GM19324 (cell line): ENCODE results near the gene RACK1.
A peak's percentile ranks its signal among the peaks of the same experiment; 100 is the strongest.

Experiments used
- ATAC-seq: cut with Tn5 transposase; IDR thresholded peaks from one replicate; pipeline ENCODE4 v1.9.1; 2021; ENCODE audit warnings: mild to moderate bottlenecking, moderate library complexity; ENCODE audit not compliant: unreplicated experiment, low FRiP score

RACK1 gene

DNA sequence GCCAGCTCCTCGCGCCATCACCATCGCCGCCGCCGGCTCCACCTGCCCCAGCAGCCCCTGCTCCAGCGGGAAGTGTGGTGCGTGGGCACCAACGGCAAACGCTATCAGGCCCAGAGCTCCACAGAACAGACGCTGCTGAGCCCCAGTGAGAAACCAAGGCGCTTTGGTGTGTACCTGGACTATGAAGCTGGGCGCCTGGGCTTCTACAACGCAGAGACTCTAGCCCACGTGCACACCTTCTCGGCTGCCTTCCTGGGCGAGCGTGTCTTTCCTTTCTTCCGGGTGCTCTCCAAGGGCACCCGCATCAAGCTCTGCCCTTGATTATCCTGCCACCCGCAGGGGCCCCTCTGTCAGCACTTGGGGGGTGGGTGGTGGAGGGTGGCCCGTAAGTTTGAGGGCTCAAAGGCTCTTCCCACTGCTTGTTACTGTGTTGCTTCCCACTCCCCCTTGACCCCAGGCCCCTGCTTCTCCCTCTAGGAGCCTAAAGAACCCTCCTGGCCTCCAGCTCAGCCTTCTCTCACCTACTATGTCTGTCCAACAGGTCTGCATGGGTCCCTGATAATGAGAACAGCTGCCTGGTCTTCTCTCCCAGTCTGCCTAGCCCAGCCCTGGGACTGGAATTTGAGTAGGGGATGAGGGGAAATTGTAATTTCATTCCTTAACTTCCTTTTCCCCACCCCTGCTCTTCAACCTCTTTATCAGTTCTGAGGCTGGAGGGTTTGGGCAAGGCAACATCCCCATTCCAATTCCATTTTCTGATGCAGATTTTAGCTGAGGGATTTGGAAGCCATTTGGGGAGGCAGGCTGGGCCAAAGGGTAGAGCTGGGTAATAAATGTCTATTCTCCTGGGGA, 9.0 kb downstream of the RACK1 start:
- no peak for ATAC-seq

DNA sequence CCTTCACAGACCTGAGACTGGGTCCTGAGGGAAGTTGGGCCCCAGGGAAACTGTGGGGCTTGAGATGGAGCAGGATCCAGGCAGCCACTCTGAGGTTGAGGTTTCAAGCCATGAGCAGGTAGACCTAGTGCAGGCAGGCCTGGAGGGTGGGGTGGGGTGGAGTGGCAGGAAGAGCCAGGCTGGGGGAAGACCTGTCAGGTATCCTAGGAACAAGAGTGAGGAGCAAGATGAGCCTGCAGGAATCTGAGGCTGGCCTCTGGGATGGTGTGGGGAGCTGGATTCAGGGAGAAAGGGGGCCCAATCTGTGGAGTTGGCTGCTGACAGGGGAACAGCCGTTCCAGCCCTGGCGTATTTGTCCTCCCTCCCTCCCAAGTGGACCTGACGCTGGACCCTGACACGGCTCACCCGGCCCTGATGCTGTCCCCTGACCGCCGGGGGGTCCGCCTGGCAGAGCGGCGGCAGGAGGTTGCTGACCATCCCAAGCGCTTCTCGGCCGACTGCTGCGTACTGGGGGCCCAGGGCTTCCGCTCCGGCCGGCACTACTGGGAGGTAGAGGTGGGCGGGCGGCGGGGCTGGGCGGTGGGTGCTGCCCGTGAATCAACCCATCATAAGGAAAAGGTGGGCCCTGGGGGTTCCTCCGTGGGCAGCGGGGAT, 9.8 kb downstream of the RACK1 start:
- no peak for ATAC-seq

DNA sequence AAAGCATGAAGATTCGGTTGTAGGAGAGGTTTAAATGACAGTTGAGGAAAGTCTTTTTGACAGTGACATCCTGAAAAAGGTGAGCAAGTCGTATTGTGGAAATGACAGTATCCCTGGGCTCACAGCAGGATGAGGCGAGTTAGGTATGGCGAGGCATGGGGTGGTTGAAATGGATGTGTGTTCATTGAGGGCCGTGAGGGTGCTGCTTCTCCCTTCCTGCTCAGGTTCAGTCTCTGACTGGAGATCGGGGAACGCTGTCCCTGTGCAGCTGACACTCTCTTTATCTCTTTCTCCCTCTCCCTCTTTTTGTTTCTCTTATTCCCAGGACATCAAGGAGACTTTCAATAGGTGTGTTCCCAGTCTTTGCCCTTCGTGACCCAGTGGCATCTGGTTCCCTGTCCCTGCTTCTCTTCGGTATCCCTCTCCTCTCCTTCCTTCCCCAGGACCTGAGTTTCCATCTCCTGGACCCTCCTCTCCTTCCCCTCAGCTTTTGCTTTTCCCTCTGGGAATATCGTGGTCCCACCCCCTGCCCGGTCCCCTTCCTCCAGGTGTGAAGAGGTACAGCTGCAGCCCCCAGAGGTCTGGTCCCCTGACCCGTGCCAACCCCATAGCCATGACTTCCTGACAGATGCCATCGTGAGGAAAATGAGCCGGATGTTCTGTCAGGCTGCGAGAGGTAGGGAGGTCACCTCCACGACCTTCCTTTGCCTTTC, 10.5 kb downstream of the RACK1 start:
- no peak for ATAC-seq

DNA sequence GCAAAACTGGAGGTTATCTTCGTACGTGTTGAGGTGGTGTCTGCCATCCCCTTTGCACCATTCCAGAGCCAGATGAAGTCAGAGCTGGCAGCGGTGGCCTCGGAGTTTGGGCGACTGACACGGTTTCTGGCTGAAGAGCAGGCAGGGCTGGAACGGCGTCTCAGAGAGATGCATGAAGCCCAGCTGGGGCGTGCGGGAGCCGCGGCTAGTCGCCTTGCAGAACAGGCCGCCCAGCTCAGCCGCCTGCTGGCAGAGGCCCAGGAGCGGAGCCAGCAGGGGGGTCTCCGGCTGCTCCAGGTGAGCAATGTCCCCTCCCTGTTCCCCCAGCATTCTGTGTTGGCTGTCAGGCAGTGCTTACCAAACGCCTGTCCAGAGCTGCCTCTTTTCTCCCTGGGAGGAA, 11.1 kb downstream of the RACK1 start:
- ATAC-seq, result no peak

DNA sequence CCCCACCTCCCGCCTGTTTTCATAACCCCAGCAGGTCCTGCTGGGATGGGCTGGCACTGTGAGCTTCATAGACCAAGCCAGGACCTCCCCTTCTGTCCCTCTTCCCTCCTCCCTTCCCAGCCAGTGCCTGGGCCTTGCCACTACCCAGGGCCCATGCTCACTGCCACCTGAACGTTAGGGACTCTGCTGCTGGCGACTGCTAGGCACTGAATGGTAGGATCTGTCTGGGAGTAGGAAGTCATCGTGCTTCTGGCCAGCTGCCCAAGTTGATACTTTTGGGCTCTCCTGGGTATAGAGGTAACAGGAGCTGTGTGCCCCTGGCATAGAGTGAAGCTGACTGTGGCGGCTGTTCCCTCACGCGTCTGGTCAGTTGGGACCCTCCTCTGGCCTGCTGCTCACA, 12.3 kb downstream of the RACK1 start:
- no peak for ATAC-seq

DNA sequence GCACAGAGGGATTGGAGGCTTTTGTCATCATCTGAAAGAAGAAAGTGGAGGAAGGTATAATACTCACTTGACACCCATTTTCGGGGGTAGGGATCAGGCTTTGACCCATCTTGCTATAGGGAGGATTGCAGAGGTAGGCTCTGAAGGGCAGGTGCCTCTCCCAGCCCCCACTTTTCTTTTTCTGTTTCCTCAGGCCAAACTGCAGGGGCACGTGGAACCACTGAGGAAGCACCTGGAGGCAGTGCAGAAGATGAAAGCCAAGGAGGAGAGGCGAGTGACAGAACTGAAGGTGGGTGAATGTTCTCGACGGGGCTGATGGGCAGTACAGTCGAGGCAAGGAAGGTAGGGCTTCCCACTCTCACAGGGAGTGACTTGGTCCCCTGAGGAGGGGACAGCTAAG, 13.2 kb downstream of the RACK1 start:
- no peak for ATAC-seq

DNA sequence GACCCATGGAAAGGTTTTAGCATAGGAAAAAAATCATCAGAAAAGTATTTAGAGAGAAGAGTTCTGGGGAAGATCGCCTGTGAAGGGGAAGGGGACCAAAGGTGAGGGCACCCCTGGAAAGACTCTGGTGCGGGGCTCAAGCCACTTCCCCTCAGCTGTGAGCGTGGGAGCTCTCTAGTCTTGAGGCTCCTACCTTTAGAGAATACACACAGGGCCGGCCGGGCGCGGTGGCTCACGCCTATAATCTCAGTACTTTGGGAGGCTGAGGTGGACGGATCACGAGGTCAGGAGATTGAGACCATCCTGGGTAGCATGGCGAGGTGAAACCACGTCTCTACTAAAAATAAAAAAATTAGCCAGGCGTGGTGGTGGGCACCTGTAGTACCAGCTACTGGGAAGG, 13.7 kb downstream of the RACK1 start:
- ATAC-seq, result no peak

DNA sequence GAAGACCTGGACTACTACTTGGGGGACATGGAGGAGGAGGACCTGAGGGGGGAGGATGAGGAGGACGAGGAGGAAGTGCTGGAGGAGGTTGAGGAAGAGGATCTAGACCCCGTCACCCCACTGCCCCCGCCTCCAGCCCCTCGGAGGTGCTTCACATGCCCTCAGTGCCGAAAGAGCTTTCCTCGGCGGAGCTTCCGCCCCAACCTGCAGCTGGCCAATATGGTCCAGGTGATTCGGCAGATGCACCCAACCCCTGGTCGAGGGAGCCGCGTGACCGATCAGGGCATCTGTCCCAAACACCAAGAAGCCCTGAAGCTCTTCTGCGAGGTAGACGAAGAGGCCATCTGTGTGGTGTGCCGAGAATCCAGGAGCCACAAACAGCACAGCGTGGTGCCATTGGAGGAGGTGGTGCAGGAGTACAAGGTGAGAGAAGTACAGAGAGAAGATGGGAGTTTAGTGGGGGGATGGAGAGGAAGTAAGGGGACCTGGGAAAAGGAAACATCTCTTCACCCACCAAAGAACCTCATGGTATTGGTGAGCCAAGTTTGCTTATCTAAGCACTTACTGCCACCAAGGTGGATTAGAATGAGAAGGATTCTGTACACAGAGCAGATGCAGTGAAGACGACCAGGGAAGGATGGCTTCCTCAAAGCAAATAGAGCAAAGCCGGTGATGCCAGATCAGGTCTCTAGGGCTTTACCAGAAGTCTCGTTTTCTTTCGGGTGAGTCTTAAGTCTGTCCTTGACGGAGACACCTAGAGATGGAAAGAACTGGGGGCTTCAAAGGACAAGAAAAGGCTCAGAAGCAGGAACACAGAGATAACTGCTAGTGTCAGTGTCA, 19.1 kb downstream of the RACK1 start:
- ATAC-seq, result no peak

DNA sequence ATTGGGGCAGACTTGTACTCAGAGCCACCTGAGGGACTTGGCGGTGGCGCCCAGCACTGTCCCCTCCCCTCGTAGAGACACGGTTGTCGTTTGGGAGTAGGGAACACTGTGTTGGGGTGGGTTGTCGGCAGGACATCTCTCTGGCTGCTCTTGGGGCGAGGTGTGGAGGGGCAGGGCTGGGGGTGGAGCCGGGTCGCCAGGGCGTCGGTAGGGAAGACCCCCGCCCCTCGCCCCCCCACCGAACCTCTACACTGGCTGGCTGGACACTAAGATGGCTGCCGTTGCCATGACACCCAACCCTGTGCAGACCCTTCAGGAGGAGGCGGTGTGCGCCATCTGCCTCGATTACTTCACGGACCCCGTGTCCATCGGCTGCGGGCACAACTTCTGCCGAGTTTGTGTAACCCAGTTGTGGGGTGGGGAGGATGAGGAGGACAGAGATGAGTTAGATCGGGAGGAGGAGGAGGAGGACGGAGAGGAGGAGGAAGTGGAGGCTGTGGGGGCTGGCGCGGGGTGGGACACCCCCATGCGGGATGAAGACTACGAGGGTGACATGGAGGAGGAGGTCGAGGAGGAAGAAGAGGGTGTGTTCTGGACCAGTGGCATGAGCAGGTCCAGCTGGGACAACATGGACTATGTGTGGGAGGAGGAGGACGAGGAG, 19.8 kb downstream of the RACK1 start:
- ATAC-seq, result peak; percentile 2

DNA sequence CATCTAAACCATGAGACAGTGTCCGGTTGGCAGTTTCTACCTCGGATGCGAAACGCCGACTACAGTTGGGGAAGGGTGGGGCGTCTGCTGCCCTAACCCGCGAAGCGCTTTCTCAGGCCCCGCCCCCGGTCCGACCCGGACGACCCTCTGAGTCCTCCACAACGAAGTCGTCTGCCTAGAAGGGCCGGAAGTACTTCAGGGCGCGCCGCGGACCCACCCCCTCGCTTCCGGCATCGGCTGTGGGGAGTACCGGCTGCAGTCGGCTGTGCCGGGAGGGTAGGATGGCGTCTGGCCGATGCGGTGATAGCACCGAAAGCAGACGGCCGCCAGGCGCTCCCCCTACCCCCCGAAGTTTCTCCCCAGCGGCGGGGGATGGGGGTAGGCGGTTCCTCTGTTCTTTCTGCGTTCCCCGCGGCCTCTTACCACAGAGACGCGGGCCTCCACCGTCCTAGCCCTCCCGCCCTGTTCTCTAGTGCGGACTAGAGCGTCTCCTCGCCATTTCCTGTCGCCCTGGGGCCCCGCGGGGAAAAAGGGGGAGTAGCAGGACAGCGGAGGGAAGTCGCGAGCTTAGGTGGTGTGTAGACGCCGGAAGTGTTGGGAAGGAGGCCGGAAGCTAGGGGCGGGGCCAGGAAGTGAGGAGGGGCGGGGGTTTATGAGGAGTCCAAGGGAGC, 20.5 kb downstream of the RACK1 start, which contains the start of gene TRIM41:
TSS of gene TRIM41 (plus strand) at position 224 of the 671 bp plus-strand sequence. CDS start 719 bp downstream, outside the sequence.
- ATAC-seq, result peak; percentile 80

DNA sequence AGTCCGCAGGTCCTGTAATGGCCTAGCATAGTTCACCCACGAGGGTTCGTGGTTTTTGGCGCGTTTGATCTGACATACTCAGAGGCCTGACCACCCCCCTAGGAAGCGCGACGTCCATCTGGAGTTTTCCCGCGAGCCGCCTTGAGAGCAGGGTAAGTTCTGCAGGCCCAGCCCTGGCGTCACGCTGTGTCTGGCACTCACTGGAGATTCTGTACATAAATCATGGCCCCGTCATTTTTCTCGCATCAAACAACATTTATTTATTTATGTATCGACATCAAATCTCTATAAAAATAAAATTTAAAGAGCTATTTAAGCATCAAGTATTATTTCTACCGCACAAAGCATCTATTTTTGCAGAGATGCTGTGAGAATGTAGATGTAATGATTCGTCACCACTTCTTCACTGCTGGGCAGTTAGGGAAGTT, 21.1 kb downstream of the RACK1 start:
- no peak for ATAC-seq

DNA sequence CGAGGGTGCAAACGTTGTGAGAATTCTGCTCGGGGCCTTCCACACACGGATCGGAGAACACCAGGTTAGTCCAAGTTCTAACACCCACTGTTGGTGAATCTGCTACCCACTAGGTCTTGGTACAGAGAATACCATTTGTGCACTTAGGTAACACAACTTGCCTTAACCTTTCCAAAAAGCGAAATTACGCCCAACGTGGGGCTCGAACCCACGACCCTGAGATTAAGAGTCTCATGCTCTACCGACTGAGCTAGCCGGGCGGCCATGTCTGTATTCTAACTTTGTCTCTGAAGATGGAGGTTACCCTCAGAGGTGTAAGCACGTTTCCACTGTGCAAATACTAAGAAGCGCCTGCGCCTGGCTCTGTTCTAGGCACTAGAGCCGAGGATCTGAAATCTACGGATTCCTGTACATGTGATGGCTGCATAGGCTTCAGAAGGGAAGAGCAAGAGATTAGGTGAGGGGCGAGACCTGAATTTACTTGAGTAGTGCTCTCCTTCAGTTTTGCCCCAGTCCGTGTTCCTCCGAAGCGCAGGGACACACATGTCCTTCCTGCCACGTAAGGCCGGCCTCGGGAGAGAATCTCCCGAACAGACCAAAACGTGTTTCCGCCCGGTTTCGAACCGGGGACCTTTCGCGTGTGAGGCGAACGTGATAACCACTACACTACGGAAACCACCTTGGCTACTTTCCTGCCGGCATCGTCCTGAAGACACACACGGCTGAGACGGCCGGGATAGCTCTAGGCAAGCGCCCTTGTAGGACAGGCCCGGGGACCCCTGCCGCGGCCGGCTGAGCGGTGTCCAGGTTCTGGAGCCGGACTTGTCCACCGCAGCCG, 21.7 kb downstream of the RACK1 start:
- peak; percentile 33 for ATAC-seq

DNA sequence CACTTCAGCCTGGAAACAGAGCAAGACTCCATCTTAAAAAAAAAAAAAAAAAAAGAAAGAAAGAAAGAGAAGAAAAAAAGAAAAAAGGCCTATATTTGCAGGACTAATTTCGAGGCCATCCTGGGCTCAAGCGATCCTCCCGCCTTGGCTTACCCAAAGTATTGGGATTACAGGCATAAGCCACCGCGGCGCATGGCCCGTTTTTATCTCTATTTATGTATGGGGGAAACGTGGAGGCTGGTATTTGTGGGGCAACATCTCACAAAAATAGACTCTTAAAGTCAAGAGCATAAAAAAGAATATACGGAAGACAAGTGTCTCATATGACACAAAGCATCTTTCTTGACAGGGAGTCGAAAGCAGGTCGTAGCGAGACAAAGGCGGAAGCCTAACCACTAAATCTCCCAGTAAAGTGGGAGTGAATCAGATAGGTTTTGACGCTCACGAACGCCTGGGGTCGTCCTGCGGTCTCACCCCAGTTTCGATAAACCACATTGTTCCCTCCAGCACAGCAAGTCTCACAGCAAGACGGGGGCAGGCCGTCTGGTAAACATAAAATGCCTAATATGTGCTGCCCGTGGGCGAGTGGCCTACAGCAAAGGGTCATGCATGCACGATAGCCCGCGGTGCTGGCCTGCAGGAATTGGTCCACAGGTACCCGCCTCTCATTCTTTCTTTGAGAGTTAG, 22.5 kb downstream of the RACK1 start:
- ATAC-seq, result no peak

DNA sequence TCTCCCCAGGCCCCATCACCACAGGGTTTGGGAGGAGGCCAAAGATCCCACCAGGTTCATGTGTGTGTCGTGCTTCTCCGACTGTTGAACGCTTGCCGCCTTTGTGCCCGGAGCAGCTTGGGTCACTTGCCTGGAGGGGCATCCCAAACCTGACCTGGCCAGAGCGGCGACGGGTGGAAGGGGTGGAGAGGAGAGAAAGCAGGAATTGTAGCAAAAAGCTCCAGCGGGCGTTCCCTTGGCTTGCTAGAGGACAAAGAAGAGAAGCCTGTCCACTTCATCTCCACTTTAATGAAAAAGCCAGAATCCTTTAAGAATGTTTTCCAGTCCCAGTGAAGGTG, 23.6 kb downstream of the RACK1 start:
- no peak for ATAC-seq

DNA sequence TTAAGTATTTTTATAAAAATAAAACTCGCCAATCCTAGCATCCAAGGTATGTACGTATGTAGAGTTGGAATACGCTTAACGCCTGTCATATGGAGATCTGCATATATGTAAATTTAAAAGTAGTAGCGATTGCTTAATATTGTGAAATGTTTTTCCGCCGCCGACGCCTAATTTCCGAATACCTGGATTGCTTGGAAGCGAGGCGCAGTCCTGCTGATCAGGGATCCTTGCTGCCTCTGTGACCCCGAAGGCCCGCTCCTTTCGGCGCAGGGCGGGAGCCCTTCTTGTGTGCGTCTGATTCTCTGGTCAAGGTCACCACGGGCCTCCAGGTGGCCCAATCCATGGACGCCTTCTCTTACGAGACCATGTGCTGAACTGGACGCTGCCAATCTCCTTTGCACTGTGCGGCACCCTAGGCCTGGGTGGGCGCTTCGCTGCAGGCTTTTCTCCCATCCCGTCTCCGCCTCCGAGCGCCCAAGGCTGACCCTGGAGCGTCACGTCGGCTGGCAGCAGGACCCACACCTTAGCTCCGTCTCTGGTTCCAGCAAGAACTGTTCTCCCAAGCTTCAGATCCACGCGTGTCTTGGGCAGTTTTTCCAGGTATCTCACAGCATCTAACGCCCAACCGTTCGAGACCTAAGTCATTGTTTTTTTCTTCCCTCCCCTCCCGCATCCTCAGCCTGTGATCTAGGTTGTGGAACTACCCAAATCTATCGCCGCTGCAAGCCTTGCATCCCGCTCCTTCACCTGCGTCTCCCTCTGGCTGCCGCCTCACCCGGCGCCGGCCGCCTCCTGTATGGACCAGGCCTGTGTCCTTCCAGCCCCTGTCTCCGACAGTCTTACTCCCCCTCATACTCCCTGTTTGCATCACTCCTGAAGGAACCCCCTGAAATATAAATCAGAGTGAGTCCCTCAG, 24.2 kb downstream of the RACK1 start:
- no peak for ATAC-seq

DNA sequence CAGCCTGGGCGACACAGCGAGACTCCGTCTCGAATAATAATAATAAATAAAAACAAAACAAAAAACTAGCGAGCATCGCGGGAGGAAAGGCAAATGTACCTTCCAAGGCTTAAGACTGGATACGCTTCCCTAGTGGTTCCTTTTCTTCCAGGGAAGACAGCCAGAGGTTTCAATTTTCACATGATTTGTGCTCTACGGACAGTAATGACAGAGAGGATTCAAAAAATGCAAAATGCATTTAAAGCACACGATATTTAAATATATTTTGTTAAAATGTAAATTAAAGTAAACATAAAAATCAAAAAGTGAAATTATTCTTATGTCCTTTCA, 24.9 kb downstream of the RACK1 start:
- ATAC-seq, result no peak

DNA sequence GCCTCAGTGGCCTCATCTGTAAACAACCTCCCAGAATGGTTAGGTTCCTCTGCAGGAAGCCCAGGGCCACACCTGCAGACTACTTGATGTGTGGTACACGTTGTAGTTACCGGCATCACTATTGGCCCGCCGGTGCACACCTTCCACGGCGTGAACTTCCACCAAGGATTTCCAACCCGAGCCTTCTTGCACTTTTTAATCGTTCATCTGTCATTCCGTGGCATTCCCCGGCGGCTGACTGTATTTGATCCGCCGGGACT, 26.0 kb downstream of the RACK1 start:
- peak; percentile 27 for ATAC-seq
